HepG2 (cell line): ENCODE data around the gene MBNL3. TPM values are rescaled to one million over a fixed set of nuclear protein-coding genes. Genes with fewer than 3 reads are reported as not detected.

Experiments
- ATAC-seq: fragments of 200-7000 bp; cut with Tn5 transposase; 3 replicates; pipeline ENCODE4 v1.9.1; 2020; ENCODE audit warnings: mild to moderate bottlenecking, moderate library complexity
- BruUV-seq: library from RNA; stranded (reverse); fragments of 400-500 nt; replicated peaks from 2 replicates; lab custom pipeline; 2021; lab: Mats Ljungman, UMichigan
- CTCF ChIA-PET: fragments of 300-600 bp; formaldehyde crosslinking; extraction: SDS; loops from one replicate; lab custom pipeline; 2021; ENCODE audit warnings: low total read pairs, inconsistent platforms, low intra/inter-chr PET ratio; lab: Yijun Ruan, JAX
- POLR2A ChIA-PET: fragments of 350-600 bp; sonication (Branson Sonifier 250); formaldehyde crosslinking; loops from one replicate; lab custom pipeline; 2020; ENCODE audit warnings: antibody characterized with exemption, inconsistent platforms; lab: Yijun Ruan, JAX
- DNase-seq: peaks from one replicate; pipeline ENCODE4 v3.0.0-alpha.2; 2015; ENCODE audit warnings: low spot score
- FAIRE-seq: peaks from 3 replicates; lab custom pipeline; 2011; peaks lifted over from hg19 to GRCh38; lab: Jason Lieb, UNC
- H2AFZ ChIP-seq: one replicate; pipeline ENCODE4 v1.6.1; 2011; ENCODE audit warnings: low read length, inconsistent platforms
- H3K27ac ChIP-seq: fragments of 300-600 bp; 3 replicates; pipeline ENCODE4 v1.8.0; 2011; ENCODE audit warnings: mixed run types, mild to moderate bottlenecking, mixed read lengths, low read length, inconsistent platforms; ENCODE audit not compliant: insufficient read depth; ENCODE audit errors: extremely low read length
- H3K27me3 ChIP-seq, 2 experiments: fragments of 200-600 bp in 1 of 2; 2 replicates in 1 of 2; 3 replicates in 1 of 2; pipeline versions ENCODE4 v1.6.0 to v1.8.0; 2011; ENCODE audit warnings: low read length in 2 of 2, mild to moderate bottlenecking in 2 of 2, moderate library complexity in 2 of 2, inconsistent platforms in 1 of 2; ENCODE audit not compliant: insufficient read depth in 2 of 2, control insufficient read depth in 1 of 2
- H3K36me3 ChIP-seq, 2 experiments: fragments of 200-600 bp in 1 of 2; replicated peaks in 1 of 2; 2 replicates in 1 of 2; 3 replicates in 1 of 2; pipeline versions ENCODE4 v1.5.1 to v1.8.0; 2011; ENCODE audit warnings: low read length in 2 of 2, inconsistent platforms in 1 of 2; ENCODE audit not compliant: insufficient read depth in 2 of 2, control insufficient read depth in 1 of 2
- H3K4me1 ChIP-seq: 2 replicates; pipeline ENCODE4 v1.5.1; 2012; ENCODE audit warnings: low read length, inconsistent platforms; ENCODE audit not compliant: insufficient read depth
- H3K4me2 ChIP-seq: 2 replicates; pipeline ENCODE4 v1.6.0; 2011; ENCODE audit warnings: low read depth, low read length, inconsistent platforms
- H3K4me3 ChIP-seq, 3 experiments: fragments of 200-600 bp in 1 of 3; sonication (generic), shearing (Covaris generic) in 1 of 3; replicated peaks in 1 of 3; 2 replicates each; pipeline ENCODE4 v1.5.1; 2011 to 2016; ENCODE audit warnings: low read length in 3 of 3, inconsistent platforms in 2 of 3, low read depth in 2 of 3, mild to moderate bottlenecking in 2 of 3, control low read depth in 1 of 3, mixed read lengths in 1 of 3; ENCODE audit not compliant: insufficient read depth in 1 of 3
- H3K79me2 ChIP-seq: one replicate; pipeline ENCODE4 v1.6.1; 2011; ENCODE audit warnings: low read length, inconsistent platforms; ENCODE audit not compliant: insufficient read depth
- H3K9ac ChIP-seq: 2 replicates; pipeline ENCODE4 v1.6.0; 2011; ENCODE audit warnings: mild to moderate bottlenecking, low read depth, low read length, inconsistent platforms; ENCODE audit not compliant: insufficient read depth
- H3K9me3 ChIP-seq: 2 replicates; pipeline ENCODE4 v1.5.1; 2012; ENCODE audit warnings: mild to moderate bottlenecking, low read length
- H4K20me1 ChIP-seq: 2 replicates; pipeline ENCODE4 v1.6.0; 2011; ENCODE audit warnings: inconsistent platforms, mild to moderate bottlenecking, low read length, moderate library complexity; ENCODE audit not compliant: insufficient read depth
- ATF5 ChIP-seq: sonication (generic); formaldehyde crosslinking; IDR thresholded peaks from 2 replicates; pipeline ENCODE4 v1.4.0; 2020; ENCODE audit warnings: mild to moderate bottlenecking, low read depth, missing genetic modification reagents
- GLMP ChIP-seq: sonication (generic); formaldehyde crosslinking; IDR thresholded peaks from 2 replicates; pipeline ENCODE4 v1.9.0; 2021; ENCODE audit warnings: missing genetic modification reagents, mild to moderate bottlenecking, borderline replicate concordance
- KAT2B ChIP-seq: fragments of 150-350 bp; IDR thresholded peaks from 2 replicates; pipeline ENCODE4 v1.6.1; 2014; ENCODE audit warnings: low read depth, low read length, borderline replicate concordance
- KLF6 ChIP-seq: IDR thresholded peaks from 2 replicates; pipeline ENCODE4 v1.8.0; 2016; ENCODE audit warnings: missing biosample characterization, missing genetic modification reagents
- REST ChIP-seq, 2 experiments: IDR thresholded peaks; 2 replicates each; pipeline ENCODE4 v1.6.1; 2011 to 2012; ENCODE audit warnings: low read length in 2 of 2, borderline replicate concordance in 1 of 2, low read depth in 1 of 2, mild to moderate bottlenecking in 1 of 2, moderate library complexity in 1 of 2
- SPEN ChIP-seq: sonication (generic); formaldehyde crosslinking; IDR thresholded peaks from 2 replicates; pipeline ENCODE4 v1.5.1; 2020; ENCODE audit warnings: low read depth, mild to moderate bottlenecking, missing genetic modification reagents
- XRCC5 ChIP-seq: fragments of 200-400 bp; formaldehyde crosslinking; optimal IDR thresholded peaks from 2 replicates; pipeline ENCODE3; 2017; ENCODE audit warnings: mild to moderate bottlenecking, low read length
- ZNF101 ChIP-seq: sonication (generic); formaldehyde crosslinking; IDR thresholded peaks from 2 replicates; pipeline ENCODE4 v1.4.0; 2020; ENCODE audit warnings: mild to moderate bottlenecking, low read depth, missing genetic modification reagents, borderline replicate concordance
- ZNF142 ChIP-seq: sonication (generic); formaldehyde crosslinking; IDR thresholded peaks from 2 replicates; pipeline ENCODE4 v1.4.0; 2020; ENCODE audit warnings: missing genetic modification reagents
- WGBS: methylation state at CpG from one replicate; pipeline ENCODE4 v1.1.6; 2017; ENCODE audit warnings: low lambda C conversion rate; 5-methylcytosine and 5-hydroxymethylcytosine counted together
- in situ Hi-C: cut with HindIII; loops from 2 replicates; pipeline ENCODE4 v1.10.0; 2017; ENCODE audit warnings: low pct_unique_long_range_greater_than_20kb; ENCODE audit not compliant: extremely low pct_ligation_motif_present
- intact Hi-C: fragments of 100-400 bp; cut with micrococcal nuclease; formaldehyde crosslinking; loops from one replicate; pipeline ENCODE4 v1.10.0; 2022; ENCODE audit not compliant: unreplicated experiment
- polyA plus RNA-seq, 8 experiments: library from polyadenylated mRNA; depleted of rRNA in 3 of 8; stranded (reverse) in 7 of 8; unstranded in 1 of 8; fragments of >200 nt; fragmentation: Illumina TruSeq in 4 of 8; extraction: Trizol in 4 of 8; gene quantifications; 2 replicates each; pipeline versions ENCODE4 v1.2.1 to v1.2.3, GENCODE V29; 2011 to 2016; ENCODE audit warnings: low read depth in 4 of 8, missing spikeins in 1 of 8, mixed read lengths in 1 of 8; ENCODE audit not compliant: insufficient read depth in 1 of 8
- total RNA-seq, 5 experiments: library from RNA; depleted of rRNA; stranded (reverse); fragments of >200 nt; fragmentation: Illumina TruSeq; extraction: Trizol; gene quantifications; 2 replicates each; pipeline ENCODE4 v1.2.3, GENCODE V29; 2016; ENCODE audit warnings: low read depth in 1 of 5

MBNL3 gene
- total and polyA plus RNA-seq, 2 of the 13 experiments (the other 11 are each of a cell fraction or from before 2014, with no cell fraction given): 155 to 257 TPM

- POLR2A ChIA-PET: no interaction called here
- Histone ChIP-seq H3K4me2 (no peak overlapping the region), H4K20me1 (peaks cover 12% of the 10 kb centered on the region; the same call in 1 of the 2 replicates), H3K36me3 (peaks cover 0 to 28% of the 10 kb centered on the region in 2 experiments; a peak in 3 of 5 replicates), H3K4me1 (peaks cover 57% of the 10 kb centered on the region), H3K79me2 (peaks cover 13% of the 10 kb centered on the region), H3K27me3 (no peaks in the 10 kb centered on the region), H3K9me3 (no peaks in the 10 kb centered on the region), H3K9ac (no peak overlapping the region), H2AFZ (no peak overlapping the region), H3K27ac (no peak overlapping the region), H3K4me3 (no peak overlapping the region)
- DNase-seq: no peak
- FAIRE-seq: no peak
- WGBS: 100% methylated on average over 1 of the region's 1 CpG
- CTCF ChIA-PET: no interaction called here
- intact Hi-C loops: no loop called here
- TF ChIP-seq XRCC5 (no peak), SPEN (CRISPR knock-in tag) (no peak), KAT2B (no peak), REST (IDR thresholded peaks at IDR 0.05; ENCODE audit: borderline replicate concordance in 1 of 2, low read depth in 1 of 2, low read length in 2 of 2) (no peak), KLF6 (CRISPR knock-in tag) (no peak), ZNF142 (no peak), GLMP (CRISPR knock-in tag) (no peak), ATF5 (CRISPR knock-in tag) (no peak), ZNF101 (CRISPR knock-in tag) (no peak)
- in situ Hi-C loops: no loop called here
- no TSS peak for BruUV-seq
- ATAC-seq: no peak
These were observed 93.8 kb downstream of the MBNL3 start for GRCh38 chrX:132395026-132395425.
